Left lobe of liver (tissue), 2 donors: ENCODE data around the gene PHACTR1. TPM values are rescaled to one million over a fixed set of nuclear protein-coding genes. Genes with fewer than 3 reads are reported as not detected.

Experiments used
- ATAC-seq: fragments of 200-7000 bp; cut with Tn5 transposase; one replicate; pipeline ENCODE4 v1.9.1; 2020; ENCODE audit warnings: mild to moderate bottlenecking, moderate library complexity
- DNase-seq: peaks from one replicate; pipeline ENCODE4 v3.0.0-alpha.2; 2020; ENCODE audit warnings: low spot score
- total RNA-seq: library from RNA; stranded (reverse); gene quantifications from one replicate; pipeline ENCODE4 v1.2.1, GENCODE V29; 2021
- donor health status: DM: no; HTN: no; CAD: no; lungs with moderate emphysema.
- donor health status: DM: no; HTN: yes; CAD: no.

PHACTR1 gene
- total RNA-seq, 1 donor from 2014 or later, result 0.68 TPM

DNA sequence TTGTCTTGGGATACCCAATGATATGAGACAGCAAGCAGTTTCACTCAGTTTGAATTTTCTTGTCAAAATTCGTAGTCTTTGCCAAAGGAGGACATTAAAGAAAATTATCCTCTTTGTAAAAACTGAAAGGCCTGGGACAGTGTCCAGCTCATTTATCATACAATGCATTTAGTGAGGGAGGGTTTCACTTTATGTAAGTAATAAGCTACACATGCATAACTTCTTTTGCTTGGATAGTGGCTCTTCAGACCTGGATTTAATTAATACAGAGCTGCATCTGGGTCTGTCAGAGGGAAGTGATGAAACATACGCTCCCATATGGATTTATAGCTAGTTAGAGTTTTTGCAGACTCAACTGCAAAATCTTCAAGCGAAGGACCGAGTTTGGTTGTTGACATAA is 175.6 kb downstream of the PHACTR1 start:
- no peak for ATAC-seq
- DNase-seq, result no peak

DNA sequence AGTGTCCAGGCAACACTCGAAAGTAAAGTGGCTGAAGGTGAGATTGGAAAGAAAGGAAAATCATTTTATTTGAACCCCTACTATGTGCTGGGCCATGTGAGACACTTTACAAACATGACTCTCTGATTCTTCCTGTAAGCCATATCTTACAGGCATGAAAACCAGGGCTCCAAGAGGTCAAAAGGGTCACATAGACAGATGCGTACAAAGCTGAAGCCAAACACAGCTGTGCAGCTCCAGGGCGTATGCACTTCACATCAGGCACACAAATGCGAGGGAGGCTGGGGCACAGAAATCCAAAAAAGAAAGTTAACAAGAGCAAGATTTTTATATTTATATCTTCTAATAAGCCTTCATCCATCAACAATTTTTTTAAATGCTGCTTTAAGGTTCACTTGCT is 176.5 kb downstream of the PHACTR1 start:
- ATAC-seq, result no peak
- DNase-seq, result no peak

DNA sequence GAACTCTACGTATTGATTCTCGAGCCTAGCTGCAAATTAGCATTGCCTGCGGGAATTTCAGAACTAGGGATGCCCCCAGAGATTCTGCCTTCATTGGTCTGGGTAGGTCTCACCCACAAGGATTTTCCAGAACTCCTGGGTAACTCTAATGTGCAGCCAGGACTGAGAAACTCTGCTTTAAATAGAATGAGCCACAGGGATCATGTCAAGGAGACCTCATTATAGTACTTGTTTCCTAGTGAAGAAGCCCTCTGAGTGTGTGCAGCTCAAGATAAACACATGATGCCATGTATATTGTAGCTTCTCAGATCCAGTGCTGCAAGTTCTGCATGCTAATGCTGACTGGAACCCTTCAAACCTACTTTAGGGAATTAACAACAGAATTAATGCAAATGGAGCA is 179.2 kb downstream of the PHACTR1 start:
- no peak for DNase-seq
- ATAC-seq, result no peak

DNA sequence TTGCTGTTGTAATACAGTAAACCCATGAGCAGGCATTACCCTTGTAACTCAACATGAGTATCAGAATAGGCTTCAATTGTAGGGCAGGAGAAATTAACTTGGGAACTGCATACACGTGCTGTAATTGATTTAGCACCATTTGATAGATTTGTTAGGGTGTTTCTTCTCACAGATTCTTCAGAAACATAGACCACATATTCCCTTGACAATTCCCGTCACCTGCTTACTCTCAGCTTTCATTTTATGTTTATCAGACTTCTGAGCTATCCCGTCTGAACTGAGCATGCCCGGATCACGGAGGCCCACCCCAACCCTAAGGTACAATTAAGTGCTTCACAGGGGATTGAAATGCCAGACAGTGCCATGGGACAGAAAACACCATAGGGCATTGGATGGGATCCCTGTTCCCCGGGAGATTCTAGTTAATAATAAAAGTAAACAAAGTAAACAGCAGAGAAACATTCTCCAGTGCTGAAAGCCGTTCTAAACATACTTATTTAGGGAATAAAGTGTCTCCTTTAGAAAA is 179.7 kb downstream of the PHACTR1 start:
- ATAC-seq (no peak), DNase-seq (no peak)

DNA sequence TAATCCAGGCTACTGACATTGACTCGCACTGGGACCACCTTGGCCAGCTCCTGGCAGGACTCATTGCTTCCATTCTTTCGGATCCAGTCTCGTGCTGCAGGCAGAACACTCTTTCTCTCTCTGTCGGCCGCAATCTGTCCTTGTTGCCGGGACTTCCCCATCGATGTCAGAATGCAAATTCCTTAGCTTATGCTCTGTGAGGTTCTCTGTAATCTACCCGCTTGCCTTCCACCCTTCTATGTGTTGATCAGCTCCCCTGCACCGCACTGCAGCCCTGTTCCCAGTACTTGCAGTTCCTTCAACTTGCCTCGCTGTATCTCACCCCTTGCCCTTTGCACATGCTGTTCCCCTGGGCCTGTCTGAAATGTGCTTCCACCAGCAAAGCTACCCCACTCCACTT is 182.0 kb downstream of the PHACTR1 start:
- ATAC-seq (no peak), DNase-seq (no peak)

DNA sequence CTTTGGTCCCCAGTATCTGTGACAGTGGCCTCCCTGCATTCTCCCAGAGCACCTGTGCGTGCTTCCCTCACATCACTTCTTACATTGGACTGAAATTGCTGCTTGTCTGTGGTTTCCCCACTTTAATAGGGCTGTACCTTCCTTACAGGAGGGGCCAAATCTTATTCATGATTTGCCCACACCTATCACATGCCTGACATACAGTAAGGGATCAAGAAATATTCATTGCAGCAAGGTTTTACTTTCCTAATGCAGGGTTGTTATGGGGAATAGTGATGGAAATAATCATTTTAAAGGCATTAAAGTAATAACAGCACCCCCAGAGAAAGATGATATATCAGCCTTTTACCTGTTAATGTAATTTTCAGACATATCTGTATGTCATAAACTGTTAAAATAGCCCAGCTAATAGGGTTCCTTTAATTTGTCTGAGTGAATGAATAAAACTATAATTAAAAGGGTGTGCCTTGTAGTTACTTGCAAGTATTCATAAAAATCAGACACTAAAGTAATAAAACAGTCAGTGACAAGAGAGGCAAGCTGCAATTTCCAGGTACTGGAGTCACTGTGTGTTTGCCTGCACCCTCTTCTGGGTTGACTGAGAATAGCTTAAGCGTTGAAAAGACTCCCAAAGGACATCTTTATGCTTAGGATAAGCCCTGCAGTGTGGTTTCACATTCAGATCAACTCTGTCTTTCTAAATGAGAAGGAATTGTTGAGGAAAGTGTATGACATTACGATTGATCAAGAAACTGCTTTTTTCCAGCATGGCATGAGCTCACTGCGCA is 182.7 kb downstream of the PHACTR1 start:
- DNase-seq, result no peak
- no peak for ATAC-seq

DNA sequence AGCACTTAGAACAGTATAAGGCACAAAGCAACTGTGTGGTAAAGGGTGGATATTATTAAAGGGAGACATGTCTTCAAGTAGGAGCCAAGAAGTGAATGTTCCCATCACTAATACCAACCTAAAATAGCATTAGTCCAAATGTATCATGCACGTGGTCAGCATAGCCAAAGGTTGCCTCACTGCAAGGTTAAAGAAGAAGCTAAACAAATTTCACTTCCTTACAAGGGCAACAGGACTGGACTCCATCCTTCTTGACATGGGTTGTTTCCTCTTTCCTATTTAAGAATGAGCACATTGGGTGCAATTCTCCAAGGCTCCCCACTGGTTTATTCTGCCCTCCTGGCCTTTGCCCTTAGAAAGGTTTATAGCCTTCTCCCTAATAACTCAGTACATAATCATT is 186.7 kb downstream of the PHACTR1 start:
- peak; percentile 18 for ATAC-seq
- no peak for DNase-seq

DNA sequence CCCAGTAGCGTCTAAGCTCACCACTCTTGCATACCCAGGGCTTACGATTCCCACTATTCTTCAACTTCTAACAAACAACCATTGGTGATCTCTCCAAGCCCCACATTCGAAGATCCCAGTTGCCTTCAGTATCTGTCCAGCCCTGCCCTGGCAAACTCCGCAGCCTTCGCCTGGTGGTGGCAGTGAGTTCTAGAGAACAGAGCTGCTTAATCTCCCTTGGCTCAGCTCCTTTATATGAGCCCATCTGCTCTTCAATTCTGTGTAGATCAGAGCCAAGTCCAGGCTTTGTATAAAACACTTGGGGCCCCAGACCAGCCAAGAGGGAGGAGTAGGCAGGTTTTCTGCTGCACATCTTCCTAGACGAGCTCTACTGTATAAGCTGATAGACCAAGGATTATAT is 193.3 kb downstream of the PHACTR1 start:
- no peak for DNase-seq
- no peak for ATAC-seq

DNA sequence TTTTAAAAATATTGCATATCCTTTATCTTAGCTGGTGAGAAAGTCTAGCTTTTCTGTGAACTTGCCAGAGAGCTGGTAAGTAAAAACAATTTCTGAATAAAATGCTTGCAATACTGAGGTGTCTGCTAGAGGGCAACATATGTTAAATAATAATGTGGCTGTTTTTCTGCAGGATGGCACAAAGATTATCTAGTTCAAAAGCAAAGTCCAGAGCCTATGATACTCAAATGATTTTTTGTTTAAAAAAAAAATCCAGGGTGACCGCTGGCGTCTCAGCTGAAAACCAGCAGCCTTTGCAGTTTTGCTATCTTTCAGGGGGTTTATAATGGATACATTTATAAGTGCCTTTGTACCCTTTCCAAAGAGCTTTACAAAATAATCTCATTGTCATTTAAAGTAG is 194.9 kb downstream of the PHACTR1 start:
- ATAC-seq (peak; percentile 90), DNase-seq (no peak)

DNA sequence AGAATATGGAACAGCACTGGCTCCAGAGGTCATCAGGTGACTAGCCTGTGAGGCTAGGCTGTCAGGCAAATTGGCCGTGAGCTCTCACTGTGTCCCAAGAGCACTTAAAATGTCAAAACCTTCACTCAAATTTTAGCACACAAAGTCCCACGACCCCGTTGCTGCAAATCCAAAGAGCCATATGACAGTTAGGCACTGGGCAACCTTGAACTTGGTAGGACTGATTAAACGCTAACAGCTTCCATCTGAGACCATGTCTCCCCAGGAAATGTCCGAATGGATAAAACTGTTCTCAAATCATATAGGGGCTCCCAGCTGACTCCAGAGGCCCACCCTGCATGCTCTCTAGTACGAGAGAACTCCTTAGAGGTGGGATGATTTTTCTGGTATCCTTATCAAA is 196.6 kb downstream of the PHACTR1 start:
- no peak for DNase-seq
- no peak for ATAC-seq

DNA sequence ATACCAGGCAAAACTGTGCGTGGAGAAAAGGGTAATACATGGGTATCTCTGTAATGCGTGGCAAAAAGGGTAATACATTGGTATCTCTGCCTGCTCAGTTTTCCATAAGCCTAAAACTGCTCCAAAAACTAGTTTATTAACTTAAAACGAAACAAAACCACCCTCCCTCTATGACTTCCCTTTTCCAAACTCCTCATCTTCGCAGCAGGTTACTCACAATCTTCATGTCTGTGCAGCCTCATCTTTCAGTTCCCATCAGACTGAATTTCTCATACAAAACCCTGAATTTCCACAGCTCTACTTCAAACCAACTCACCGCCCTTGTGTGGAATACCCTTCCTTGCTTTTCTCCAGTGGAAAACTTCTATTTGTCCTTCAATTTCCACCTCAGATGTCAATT is 199.4 kb downstream of the PHACTR1 start:
- ATAC-seq (no peak), DNase-seq (no peak)

DNA sequence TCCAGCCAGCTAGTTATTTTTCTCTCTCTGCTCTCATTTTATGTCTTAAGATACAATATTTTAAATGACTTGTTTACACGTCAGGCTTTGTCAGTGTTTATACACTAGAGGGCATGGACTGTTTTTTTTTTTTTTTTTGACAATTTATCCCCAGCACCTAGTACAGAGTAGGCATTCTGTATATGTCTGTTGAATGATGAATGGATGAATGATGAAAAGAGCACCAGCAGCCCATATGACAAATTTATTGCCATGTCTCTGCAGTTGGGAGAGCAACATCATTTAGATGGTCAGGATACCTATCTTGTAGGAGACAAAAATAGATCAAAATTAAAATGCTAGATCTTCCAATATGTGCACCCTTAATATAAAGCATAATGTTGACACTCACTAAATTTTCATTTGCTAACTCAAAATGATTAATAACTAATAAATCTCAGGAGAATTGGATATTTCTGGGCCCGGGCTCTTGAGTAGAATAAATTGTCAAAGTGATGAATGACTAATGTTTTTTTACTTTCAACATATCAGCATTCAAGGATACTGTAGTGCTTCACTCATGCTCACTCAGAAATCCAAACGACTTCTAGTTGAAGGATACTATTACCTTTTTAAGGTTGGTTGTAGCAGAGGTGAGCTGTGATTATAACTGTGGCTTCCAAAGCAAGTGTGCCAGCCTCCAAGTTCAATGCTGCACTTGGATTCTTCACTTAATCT is 200.0 kb downstream of the PHACTR1 start:
- DNase-seq, result no peak
- ATAC-seq, result no peak

DNA sequence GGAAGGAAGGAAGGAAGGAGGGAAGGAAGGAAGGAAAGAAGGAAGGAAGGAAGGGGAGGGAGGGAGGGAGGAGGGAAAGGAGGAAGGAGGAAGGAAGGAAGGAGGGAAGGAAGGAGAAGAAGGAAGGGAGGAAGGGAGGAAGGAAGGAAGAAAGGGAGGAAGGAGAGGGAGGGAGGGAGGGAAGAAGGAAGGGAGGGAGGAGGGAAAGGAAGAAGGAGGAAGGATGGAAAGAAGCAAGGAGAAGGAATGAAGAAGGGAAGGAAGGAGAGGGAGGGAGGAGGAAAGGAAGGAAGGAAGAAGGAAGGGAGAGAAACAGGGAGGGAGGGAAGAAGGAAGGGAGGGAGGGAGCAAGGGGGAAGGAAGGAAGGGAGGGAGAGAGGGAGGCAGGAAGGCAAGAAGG is 204.9 kb downstream of the PHACTR1 start:
- no peak for ATAC-seq
- DNase-seq, result no peak

DNA sequence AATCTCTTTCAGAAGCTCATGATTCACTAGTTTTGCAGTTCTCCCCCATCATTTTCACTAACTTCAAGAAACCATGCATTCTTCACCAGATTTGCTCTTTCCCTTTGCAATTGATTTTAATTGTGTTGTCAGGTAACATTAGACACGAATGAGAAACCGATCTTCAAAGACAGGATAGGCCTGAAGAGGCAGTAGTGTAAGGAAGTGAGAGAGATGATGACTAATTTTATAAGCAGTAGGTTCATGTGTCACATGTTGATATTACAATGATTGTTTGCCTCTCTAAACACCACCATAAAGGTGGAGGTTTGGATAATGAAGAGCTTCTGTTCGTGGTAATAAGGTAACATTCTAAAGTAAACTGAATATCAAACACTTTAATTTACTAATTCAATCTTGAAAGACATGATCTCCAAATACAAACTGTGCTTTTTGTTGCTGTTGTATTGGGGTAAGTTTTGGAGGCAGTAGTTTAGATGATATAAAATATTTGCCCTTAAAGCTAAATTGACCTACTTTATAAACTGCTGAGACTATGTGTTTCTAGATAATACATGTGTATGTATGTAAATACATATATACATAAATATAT is 207.2 kb downstream of the PHACTR1 start:
- no peak for ATAC-seq
- no peak for DNase-seq

DNA sequence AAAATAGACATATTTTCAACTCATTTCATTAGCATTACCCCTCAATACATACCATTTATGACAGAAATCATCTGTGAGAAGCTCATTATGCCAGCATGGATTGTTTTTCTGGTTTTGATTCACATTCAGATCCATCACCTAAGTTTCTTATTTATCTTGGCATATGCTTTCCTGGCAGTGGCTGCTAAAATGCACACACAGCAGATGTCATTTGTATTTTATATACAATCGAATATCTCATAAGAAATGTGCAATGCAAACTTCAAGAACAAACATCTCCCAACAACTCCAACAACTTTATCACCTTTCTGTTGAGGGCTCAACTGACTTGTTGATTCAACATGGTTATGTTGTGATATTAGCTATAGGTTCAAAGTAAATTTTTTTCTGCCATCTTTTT is 208.3 kb downstream of the PHACTR1 start:
- DNase-seq, result no peak
- ATAC-seq, result no peak

DNA sequence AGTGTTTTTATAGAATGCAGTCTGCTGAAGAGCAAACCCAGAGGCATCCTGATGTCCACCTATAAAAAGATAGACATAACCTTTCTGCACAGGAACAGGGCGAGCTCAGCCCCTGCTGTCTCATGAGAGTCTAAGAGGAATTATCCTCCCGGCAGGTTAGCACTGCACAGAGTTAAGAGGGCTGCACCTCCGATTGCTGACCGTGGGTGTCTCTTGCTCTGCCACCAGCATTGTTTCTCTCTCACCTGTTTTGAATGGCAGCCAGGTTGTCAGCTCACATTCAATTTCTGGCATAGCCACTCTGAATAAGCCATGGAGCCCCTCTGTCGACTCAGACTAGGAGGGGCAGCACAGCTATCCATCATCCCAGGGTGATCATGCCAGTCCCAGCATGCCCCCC is 211.2 kb downstream of the PHACTR1 start:
- DNase-seq (no peak), ATAC-seq (no peak)

DNA sequence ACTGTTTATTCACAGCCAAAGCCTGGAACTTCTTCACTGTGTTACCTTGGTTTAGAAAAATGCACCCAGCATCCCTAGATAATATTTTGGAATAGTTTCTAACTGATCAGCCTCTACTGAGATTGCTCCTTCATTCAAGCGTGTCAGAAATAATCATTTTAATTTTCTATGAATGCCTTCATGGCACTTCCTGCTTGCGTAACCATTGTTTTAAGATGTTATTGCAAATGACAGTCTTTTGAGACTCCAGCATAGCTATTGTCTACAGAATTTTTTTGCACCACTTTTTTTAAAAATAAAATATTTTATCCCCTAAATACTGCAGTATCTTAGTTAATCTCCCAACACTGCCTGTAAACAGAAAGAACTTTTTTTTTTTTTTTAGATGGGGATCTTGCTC is 213.1 kb downstream of the PHACTR1 start:
- ATAC-seq (no peak), DNase-seq (no peak)

DNA sequence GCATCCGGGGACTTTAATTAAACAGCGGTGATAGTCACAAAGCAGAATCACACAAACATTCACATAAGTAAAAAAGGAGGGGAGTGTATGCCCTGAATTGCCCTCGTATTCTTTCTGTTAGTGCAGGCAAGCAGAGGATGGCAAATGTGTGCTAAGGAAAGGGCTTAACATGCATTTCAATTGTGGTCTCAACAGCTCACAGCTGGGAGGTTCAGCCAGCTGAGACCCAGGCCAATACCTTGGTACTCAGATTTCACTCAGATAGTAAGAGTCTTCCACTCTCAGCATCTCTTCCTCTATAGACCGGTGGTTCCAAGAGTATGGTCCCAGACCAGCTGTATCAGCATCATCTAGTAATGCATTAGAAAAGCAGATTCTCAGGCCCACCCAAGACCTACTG is 215.1 kb downstream of the PHACTR1 start:
- ATAC-seq (no peak), DNase-seq (no peak)

DNA sequence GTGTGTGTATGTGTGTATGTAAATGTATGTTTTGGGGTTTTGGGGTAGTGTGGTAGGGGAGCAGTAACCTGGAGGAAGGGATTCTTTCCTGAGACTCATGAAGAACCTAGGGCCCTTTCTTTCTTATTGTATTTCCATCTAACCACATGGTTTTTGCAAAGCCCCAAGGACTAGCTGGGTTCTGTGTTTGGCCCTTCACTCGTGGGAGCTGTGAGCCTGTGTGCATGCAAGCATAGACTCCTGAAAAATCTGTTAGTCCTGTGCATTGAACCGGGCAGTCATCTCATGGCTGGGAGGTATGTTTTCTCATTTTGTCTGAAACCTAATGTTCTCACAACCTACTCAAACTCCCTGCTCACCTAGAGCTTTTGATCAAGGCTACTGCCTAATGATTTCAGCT is 219.1 kb downstream of the PHACTR1 start:
- DNase-seq, result no peak

DNA sequence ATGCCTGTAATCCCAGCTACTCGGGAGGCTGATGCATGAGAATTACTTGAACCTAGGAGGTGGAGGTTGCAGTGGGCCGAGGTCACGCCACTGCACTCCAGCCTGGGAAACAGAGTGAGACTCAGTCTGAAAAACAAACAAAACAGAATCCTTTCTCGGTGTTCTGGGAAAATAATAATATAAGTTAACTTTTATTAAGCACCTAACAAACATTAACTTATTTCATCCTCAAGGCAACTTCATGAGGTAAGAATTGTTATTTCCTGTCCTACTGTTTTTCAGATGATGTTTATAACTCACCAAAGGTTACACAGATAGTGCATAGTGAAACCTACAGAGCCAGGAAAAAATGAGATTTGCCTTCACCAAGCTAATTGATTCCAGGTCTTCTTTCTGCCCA is 221.4 kb downstream of the PHACTR1 start:
- ATAC-seq (no peak), DNase-seq (no peak)

More for the DNA sequence above, 219.1 kb downstream of the PHACTR1 start:
- ATAC-seq, result no peak

DNA sequence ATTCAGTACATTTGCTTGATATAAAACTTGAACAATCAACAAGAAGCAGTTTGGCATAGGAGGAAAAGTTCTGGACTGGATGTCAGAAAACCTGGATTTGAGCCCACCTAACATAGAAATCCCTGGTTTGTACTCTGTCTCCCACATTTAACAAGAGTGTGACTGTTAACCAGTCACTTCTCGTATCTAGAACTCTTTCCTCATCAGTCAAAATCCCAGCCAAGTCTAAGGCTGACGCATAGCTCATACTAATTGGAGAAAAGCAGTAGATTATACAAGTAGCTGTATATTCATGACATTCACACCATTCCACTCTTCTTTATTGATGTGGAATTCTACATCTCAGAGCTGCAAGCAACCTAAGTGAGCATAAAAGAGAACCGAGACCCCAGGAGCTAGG is 222.7 kb downstream of the PHACTR1 start:
- no peak for ATAC-seq
- DNase-seq, result no peak

DNA sequence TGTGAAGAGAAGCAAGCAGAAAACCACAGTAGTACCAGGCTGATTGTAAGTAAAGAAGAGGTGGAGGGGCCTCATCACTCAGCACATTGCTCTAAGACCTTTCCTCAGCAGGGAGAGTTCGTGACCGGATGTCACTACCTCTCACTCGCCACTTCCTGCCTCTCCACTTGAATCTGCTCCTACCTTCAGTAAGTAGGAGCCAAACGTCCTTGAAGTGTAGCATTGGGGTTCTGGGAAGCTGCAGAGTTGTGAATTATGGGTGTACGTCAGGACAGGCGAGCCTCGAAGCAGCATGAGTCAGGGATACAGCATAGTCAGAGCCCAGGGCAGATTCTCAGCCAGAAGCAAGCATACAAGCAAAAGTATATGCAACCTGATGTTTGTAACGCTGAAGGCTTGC is 224.9 kb downstream of the PHACTR1 start:
- ATAC-seq, result no peak
- DNase-seq, result no peak
